ENCODE measurements around the gene REP15.

- TF ChIP-seq EZH2 (IDR thresholded peaks at IDR 0.05) = no peak
- no peak for TF ChIP-seq CTCF (IDR thresholded peaks at IDR 0.05 in 2 of 3, conservative IDR thresholded peaks at IDR 0.05 in 1 of 3; ENCODE audit: borderline replicate concordance in 1 of 3, insufficient read depth in 1 of 3, low read depth in 2 of 3, low read length in 2 of 3)
- TF ChIP-seq POLR2A (IDR thresholded peaks at IDR 0.05; ENCODE audit: borderline replicate concordance, extremely low read depth, insufficient read depth, insufficient read length) = no peak
- no peak for TF ChIP-seq EZH2phosphoT487 (IDR thresholded peaks at IDR 0.05; ENCODE audit: borderline replicate concordance)
Observed at GRCh38 chr12:27723212-27723611, 27.0 kb downstream of the REP15 start.

Data from HCT116 (cell line).